WTC11 (cell line): ENCODE data around the gene TRIM38.
A peak's percentile ranks its signal among the peaks of the same experiment; 100 is the strongest.

Experiments
- MAX ChIP-seq: sonication (generic); formaldehyde crosslinking; IDR thresholded peaks from 2 replicates; pipeline ENCODE4 v1.8.0; 2022; ENCODE audit warnings: mild to moderate bottlenecking, missing genetic modification reagents
- ZNF232 ChIP-seq: sonication (generic); formaldehyde crosslinking; IDR thresholded peaks from 2 replicates; pipeline ENCODE4 v1.8.0; 2022; ENCODE audit warnings: mild to moderate bottlenecking, missing genetic modification reagents
- ZNF317 ChIP-seq: sonication (generic); formaldehyde crosslinking; IDR thresholded peaks from 2 replicates; pipeline ENCODE4 v1.8.1; 2023; ENCODE audit warnings: low read depth, mild to moderate bottlenecking, moderate library complexity, missing genetic modification reagents, borderline replicate concordance
- TF ChIP-seq, protein P1 (sequence below): fragments of 200-600 bp; IDR thresholded peaks from 2 replicates; pipeline ENCODE4 v1.8.0; 2022; ENCODE audit warnings: antibody characterized with exemption

GRCh38 chr6:26031595-26032339 is 69.2 kb downstream of the TRIM38 start:
- TF ChIP-seq ZNF317 (CRISPR knock-in tag) (0 out of 2 replicates have a peak, but pooled peaks have one; percentile 52), ZNF232 (CRISPR knock-in tag) (no peak), MAX (CRISPR knock-in tag) (peak; percentile 60; the same call in 1 of the 2 replicates)
- TF ChIP-seq, protein P1, sequence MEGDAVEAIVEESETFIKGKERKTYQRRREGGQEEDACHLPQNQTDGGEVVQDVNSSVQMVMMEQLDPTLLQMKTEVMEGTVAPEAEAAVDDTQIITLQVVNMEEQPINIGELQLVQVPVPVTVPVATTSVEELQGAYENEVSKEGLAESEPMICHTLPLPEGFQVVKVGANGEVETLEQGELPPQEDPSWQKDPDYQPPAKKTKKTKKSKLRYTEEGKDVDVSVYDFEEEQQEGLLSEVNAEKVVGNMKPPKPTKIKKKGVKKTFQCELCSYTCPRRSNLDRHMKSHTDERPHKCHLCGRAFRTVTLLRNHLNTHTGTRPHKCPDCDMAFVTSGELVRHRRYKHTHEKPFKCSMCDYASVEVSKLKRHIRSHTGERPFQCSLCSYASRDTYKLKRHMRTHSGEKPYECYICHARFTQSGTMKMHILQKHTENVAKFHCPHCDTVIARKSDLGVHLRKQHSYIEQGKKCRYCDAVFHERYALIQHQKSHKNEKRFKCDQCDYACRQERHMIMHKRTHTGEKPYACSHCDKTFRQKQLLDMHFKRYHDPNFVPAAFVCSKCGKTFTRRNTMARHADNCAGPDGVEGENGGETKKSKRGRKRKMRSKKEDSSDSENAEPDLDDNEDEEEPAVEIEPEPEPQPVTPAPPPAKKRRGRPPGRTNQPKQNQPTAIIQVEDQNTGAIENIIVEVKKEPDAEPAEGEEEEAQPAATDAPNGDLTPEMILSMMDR: no peak
